Stimulated activated CD8-positive, alpha-beta memory T cell treated with anti-CD3 and anti-CD28 coated beads, Interleukin-7, amount 100 ng/mL, for 48 hours (primary cell): ENCODE measurements around the gene TMEM176B.

ENCODE experiments used
- DNase-seq, 2 donors: peaks; one replicate each; pipeline ENCODE4 v3.0.0-alpha.2; 2020; ENCODE audit warnings: low read depth in 1 of 2; ENCODE audit errors: extremely low read depth in 1 of 2

TMEM176B gene

DNA sequence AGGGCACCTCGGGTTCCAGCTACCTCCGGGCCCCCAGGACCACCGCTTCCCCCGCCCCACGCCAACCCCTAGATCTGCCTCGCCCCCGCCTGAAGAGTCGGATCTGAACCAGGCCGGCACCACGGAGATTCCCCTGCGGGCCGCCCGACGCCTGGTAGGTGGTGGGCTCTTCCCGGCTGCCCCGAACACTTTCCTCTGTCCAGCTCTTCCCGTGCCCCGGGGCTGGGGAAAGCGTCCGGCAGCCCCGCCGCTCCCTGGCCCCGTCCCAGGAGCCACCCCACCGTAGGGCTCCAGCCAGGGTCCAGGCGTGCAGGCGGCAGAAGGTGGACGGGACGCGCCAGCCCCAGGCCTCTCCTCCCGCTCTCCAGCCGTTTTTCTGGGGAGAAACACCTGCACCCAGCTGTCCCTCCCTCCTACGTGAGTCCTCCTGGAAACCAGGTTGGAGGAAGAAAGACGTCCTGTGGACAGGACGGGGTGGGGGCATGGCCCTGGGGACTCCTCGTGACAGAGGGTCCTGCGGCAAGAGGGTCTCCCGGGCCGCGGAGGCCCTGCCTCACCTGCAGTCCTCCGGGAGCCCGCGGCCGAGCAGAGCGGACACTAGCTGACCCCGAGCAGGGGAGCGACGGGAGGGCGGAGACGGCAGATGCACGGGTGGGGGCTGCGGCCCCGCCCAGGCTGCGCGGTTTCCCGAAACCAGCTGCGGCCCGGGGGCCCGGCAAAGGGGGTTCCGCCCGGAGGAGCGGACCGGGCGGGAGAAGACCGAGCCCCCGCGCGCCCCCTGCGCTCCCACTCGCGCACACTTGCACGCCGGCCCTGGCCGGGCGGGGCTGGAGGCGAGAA, at the start of gene TMEM176B:
TMEM176B (minus strand) TSS at position 624 of the 840 bp plus-strand sequence. CDS start 3,795 bp downstream, outside the sequence.
- no peak for DNase-seq

- no peak for DNase-seq
These were observed 49.1 kb upstream of the TMEM176B start for GRCh38 chr7:150849204-150849775.

- DNase-seq: no peak
These were observed 48.5 kb upstream of the TMEM176B start for GRCh38 chr7:150848561-150849115.

DNA sequence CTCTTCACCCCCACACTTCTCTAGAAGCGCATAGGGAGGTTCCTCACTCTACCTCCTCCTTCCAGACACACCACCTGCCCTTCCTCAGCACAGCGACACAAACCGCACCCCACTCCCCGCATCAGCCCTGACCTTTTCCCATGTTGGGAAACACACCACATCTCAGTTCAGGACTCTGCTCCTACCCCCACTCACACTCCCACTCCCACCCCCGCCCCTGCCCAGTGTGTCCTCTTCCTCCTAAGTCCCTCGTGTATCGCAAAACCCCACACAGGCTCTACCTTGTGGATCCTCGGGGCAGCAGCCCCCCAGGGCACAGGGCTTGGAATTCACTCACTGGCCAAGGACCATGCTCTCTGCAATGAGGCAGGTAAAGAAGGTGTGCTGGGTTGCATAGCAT, 47.9 kb upstream of the TMEM176B start:
- DNase-seq: no peak

- DNase-seq: no peak
These were observed 47.4 kb upstream of the TMEM176B start for GRCh38 chr7:150847536-150847935.

DNA sequence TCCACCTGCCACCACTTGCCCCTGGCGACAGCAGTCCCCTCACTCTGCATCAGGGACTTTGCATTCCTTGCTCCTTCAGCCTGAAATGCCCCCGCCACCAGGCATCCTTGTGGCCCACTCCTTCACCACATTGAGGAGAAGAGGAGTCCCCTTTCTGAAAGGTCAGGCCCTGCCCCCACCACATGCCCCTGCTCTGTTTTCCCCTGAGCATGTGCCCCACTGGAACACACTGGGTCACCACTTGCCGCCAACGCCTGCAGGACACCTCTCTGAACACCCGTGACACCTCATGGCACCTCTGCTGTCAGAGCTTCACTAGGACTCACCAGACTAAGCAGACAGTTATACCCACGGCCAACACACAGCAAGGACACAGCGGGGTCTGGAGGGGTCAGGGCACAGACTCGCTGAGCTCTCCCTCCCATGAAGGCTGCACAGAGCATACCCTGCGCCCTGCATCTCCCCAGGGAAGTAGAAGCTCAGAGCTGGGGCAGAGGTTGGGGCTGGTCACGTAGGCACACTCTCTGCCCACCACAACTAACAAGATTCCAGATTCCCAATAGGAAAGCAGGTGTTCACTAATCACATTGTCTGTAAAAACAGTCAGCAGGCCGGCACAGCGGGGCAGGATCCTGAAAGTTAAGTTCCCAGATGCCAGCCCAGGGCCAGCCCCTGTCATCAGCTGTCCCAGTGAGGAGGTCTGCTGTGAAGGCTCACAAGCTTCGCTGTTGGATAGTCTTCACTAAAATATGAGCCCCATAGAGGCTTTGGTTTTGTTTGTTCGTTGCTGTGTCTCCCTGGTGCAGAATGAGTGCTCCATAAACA, 46.3 kb upstream of the TMEM176B start:
- DNase-seq: no peak

DNA sequence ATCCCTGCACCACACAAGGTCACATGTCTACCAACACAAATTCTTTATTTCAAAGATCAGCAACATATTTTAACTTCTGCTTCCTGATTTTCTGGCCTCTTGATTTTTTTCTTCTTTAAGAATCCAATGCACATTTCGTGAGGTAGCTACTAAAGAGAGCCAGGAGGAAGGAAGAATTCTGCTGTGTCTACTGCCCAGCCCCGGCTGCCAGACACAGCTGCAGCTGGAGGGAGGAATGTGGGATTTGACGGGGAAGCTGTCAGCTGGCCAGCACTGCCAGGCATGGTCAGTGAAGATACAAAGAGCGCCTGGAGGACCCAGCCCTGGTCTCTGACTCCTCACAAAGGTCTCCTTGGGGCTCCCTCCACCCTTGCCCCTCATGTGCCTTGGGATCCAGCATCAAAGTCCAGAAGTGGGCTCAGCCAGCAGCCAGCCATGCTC, 45.3 kb upstream of the TMEM176B start:
- DNase-seq: no peak

GRCh38 chr7:150842716-150843115, 42.6 kb upstream of the TMEM176B start:
- DNase-seq: no peak

GRCh38 chr7:150842018-150842417, 41.9 kb upstream of the TMEM176B start:
- DNase-seq: no peak

- no peak for DNase-seq
These were observed 38.9 kb upstream of the TMEM176B start for GRCh38 chr7:150838965-150839650.

- no peak for DNase-seq
These were observed 35.6 kb upstream of the TMEM176B start for GRCh38 chr7:150835702-150836280.

- no peak for DNase-seq
These were observed 34.9 kb upstream of the TMEM176B start for GRCh38 chr7:150835019-150835418.

DNA sequence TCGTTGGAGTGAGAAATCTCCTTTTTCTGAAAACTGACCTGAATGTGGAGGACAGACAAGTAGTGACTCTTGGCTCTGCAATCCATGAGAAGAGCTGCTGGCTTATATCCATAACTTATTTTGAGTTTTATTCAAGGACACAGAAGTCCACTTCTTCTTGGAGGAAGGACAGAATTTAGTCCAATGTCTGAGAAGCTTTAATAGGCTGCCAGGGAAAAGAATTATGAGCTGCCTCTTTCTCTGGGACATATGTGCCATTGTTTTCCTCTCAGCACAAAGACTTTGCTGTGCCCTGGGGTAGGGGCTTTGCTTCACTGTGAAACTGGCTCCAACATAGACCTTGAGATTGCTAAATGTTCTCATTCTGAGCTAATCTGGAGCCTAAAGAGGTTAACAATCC, 31.7 kb upstream of the TMEM176B start:
- no peak for DNase-seq

GRCh38 chr7:150830937-150831336, 30.8 kb upstream of the TMEM176B start:
- no peak for DNase-seq

GRCh38 chr7:150829426-150829825, 29.3 kb upstream of the TMEM176B start:
- no peak for DNase-seq

- DNase-seq: no peak
These were observed 28.2 kb upstream of the TMEM176B start for GRCh38 chr7:150828384-150828783.

DNA sequence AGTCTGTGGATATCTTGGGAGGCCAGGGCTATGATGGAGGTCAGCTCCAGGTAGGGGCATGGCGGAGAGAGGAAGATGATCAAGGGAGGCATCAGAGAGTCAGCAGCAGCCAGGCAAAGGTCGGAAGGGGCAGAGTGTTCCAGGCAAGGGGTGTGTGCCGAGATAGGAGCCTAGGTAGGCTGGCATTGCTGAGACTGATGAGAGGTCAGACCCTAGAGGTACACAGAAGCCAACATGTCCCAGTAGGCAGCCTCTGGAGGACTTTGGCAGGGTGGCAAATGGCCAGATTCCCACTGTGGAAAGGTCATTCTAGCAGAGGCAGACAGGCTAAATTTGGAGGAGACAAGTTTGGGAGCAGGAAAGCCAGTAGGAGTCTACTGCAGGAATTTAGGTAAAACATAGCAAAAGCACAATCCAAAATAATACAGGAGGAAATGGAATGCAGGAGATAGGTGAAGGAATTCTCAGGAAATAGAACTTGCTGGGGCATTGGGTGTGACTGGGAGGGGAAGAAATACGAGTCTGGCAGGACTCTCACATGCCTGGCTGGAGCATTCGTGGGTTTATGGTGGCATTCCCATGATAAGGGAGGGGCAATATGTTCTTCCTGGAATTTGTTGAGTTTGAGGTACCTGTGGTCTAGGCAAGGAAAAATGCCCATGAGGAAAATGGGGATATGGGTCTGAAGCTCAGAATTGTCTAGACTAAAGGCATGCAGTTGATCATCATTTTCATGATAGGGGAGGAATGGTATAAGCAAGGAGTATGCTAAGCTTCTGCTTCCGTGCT, 26.1 kb upstream of the TMEM176B start:
- DNase-seq: no peak

DNA sequence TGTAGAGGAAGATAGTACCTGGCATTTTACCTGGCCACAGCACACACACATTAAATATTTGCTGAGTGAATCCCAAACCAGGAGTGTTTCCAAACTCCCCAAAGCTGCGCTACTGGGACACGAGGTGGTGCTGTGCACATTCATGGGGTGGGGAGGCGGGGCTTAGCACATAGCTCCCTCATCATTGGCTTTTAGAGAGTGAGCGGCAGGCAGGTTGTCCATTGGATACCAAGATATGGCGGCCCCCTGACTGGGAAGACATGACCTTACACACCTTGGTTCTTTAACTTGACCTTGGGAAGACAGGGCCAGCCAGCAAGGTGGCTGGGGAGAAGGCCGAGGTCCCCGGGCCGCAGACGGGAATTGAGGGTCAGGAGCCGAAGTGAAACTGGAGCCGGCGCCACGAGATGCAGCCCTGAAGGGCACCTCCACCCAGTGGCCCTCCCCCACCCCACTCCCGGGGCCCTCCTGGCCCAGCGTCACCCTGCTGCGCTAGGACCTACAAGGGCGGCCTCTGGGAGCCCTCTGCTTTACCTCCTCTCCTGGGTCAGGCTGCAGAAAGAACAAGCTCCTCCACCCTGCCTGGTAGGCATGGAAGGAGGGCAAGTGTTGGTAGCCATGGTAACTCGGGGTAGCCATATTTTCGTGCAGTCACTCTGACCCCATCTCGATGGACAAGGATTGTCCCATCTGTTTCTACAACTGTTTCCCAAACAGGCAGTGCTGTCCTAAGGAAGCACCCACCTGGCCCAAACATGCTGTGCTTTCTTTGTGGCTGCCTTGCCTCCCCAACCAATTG, 24.4 kb upstream of the TMEM176B start:
- DNase-seq: no peak
